ENCODE measurements around the gene MYO10. TPM values are rescaled to one million over a fixed set of nuclear protein-coding genes. Genes with fewer than 3 reads are reported as not detected.

MYO10 gene
- total and polyA plus RNA-seq, 2 of the 8 experiments (the other 6 are each of a cell fraction or from before 2014, with no cell fraction given): 21.5 to 107 TPM

DNA sequence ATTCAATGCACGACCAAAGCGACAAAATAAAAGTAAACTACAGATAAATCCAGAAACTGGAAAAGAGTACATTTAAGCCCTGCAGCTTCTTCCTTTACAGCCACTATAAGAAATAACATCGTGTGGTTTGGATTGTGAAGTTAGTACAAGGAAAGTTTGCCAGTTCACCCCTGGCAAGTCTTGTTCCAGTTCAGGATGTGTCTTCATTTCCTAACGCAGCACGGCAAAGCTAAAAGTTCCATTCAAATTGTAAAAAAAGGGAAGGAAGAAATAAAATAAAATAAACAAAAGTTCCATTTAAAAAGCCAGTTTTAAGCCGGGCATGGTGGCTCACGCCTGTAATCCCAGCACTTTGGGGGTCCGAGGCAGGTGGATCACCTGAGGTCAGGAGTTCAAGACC is 236.0 kb downstream of the MYO10 start (continued):
- TF ChIP-seq, protein P1, sequence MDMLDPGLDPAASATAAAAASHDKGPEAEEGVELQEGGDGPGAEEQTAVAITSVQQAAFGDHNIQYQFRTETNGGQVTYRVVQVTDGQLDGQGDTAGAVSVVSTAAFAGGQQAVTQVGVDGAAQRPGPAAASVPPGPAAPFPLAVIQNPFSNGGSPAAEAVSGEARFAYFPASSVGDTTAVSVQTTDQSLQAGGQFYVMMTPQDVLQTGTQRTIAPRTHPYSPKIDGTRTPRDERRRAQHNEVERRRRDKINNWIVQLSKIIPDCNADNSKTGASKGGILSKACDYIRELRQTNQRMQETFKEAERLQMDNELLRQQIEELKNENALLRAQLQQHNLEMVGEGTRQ (IDR thresholded peaks at IDR 0.05; ENCODE audit: low read length): no peak
- TF ChIP-seq TAF1 (IDR thresholded peaks at IDR 0.05; ENCODE audit: low read depth, low read length) (no peak), GTF2F1 (IDR thresholded peaks at IDR 0.05; ENCODE audit: borderline replicate concordance, low read depth, low read length) (no peak), HDAC2 (IDR thresholded peaks at IDR 0.05; ENCODE audit: borderline replicate concordance in 1 of 2, low read depth in 2 of 2, low read length in 2 of 2) (no peak), GABPA (IDR thresholded peaks at IDR 0.05; ENCODE audit: borderline replicate concordance, insufficient read depth, low read length) (no peak), SP1 (IDR thresholded peaks at IDR 0.05; ENCODE audit: low read depth, low read length) (no peak), ZNF274 (IDR thresholded peaks at IDR 0.05; ENCODE audit: borderline replicate concordance, extremely low read depth, low read length) (no peak)
